Measurements from ENCODE around the gene ATOSA.

- TF ChIP-seq, protein P1, sequence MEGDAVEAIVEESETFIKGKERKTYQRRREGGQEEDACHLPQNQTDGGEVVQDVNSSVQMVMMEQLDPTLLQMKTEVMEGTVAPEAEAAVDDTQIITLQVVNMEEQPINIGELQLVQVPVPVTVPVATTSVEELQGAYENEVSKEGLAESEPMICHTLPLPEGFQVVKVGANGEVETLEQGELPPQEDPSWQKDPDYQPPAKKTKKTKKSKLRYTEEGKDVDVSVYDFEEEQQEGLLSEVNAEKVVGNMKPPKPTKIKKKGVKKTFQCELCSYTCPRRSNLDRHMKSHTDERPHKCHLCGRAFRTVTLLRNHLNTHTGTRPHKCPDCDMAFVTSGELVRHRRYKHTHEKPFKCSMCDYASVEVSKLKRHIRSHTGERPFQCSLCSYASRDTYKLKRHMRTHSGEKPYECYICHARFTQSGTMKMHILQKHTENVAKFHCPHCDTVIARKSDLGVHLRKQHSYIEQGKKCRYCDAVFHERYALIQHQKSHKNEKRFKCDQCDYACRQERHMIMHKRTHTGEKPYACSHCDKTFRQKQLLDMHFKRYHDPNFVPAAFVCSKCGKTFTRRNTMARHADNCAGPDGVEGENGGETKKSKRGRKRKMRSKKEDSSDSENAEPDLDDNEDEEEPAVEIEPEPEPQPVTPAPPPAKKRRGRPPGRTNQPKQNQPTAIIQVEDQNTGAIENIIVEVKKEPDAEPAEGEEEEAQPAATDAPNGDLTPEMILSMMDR (optimal IDR thresholded peaks at IDR 0.05 in 1 of 3, IDR thresholded peaks at IDR 0.05 in 1 of 3, conservative IDR thresholded peaks at IDR 0.05 in 1 of 3; ENCODE audit: extremely low read depth in 1 of 3, insufficient read depth in 2 of 3, low read length in 3 of 3) = no peak
- TF ChIP-seq EZH2 (IDR thresholded peaks at IDR 0.05; ENCODE audit: low read length) = no peak
These were observed 38.3 kb upstream of the ATOSA start for GRCh38 chr15:52717481-52717880.
